Measurements from ENCODE around the gene EIF1AX. TPM values are rescaled to one million over a fixed set of nuclear protein-coding genes. Genes with fewer than 3 reads are reported as not detected.
"Not testable (repeated sequence)": the region's sequence is repeated elsewhere in the genome, so short reads cannot be mapped to it uniquely, and the experiment has no call there.

Gene EIF1AX
- polyA plus RNA-seq, 12 donors, result 53.7 to 112 (median 87.9) TPM; not detected in 1

- DNase-seq, result no peak
Measured at GRCh38 chrX:20130357-20130756, 11.3 kb downstream of the EIF1AX start.

GRCh38 chrX:20129547-20129946 is 12.1 kb downstream of the EIF1AX start:
- no peak for DNase-seq

- no peak for DNase-seq
Measured at GRCh38 chrX:20128670-20129069, 13.0 kb downstream of the EIF1AX start.

- DNase-seq, result not testable (repeated sequence)
Measured at GRCh38 chrX:20127440-20127839, 14.2 kb downstream of the EIF1AX start.

- DNase-seq, result not testable (repeated sequence)
Measured at GRCh38 chrX:20126833-20127232, 14.8 kb downstream of the EIF1AX start.

GRCh38 chrX:20124964-20125363 is 16.7 kb downstream of the EIF1AX start:
- DNase-seq, result no peak

- DNase-seq, result no peak
Measured at GRCh38 chrX:20118065-20118824, 23.4 kb downstream of the EIF1AX start.

GRCh38 chrX:20116577-20117240 is 24.9 kb downstream of the EIF1AX start, which contains the start of gene MAP7D2:
Gene MAP7D2 (minus strand): TSS chrX:20116907. CDS start chrX:20116879, 28 bp downstream.
- DNase-seq, result no peak

GRCh38 chrX:20116087-20116576 is 25.5 kb downstream of the EIF1AX start:
- DNase-seq, result no peak

- DNase-seq, result no peak
Measured at GRCh38 chrX:20112022-20112774, 29.4 kb downstream of the EIF1AX start.

GRCh38 chrX:20111271-20111670 is 30.4 kb downstream of the EIF1AX start:
- DNase-seq, result no peak

- no peak for DNase-seq
Measured at GRCh38 chrX:20101934-20102581, 39.6 kb downstream of the EIF1AX start.

- no peak for DNase-seq
Measured at GRCh38 chrX:20091499-20091898, 50.1 kb downstream of the EIF1AX start.

GRCh38 chrX:20089845-20090244 is 51.8 kb downstream of the EIF1AX start:
- DNase-seq, result no peak

GRCh38 chrX:20080277-20080676 is 61.4 kb downstream of the EIF1AX start:
- DNase-seq, result no peak

Other genes with a start within 250 kb of the EIF1AX start
- 10 to 100 TPM in 5 of 12 donors, 1 to 10 TPM in 6, not detected in 1; 6.3 to 20.2 (median 8.7) TPM for gene BCLAF3, start 150.8 kb downstream of the EIF1AX start, polyA plus RNA-seq (ENCODE audit: insufficient read length in 12 of 12)
- gene MAP7D2, start 24.9 kb downstream of the EIF1AX start, polyA plus RNA-seq (ENCODE audit: insufficient read length in 12 of 12), result 1 to 10 TPM in 2 of 12 donors, under 1 TPM in 8, not detected in 2; 0.36 to 2.0 (median 0.49) TPM
- gene RPS6KA3, start 125.1 kb upstream of the EIF1AX start, polyA plus RNA-seq (ENCODE audit: insufficient read length in 12 of 12), result 10 to 100 TPM in 11 of 12 donors, not detected in 1; 35.2 to 61.2 (median 46.5) TPM